K562 (cell line): ENCODE measurements around the gene CCDC27. TPM values are rescaled to one million over a fixed set of nuclear protein-coding genes. Genes with fewer than 3 reads are reported as not detected.

Experiments
- ATAC-seq: fragments of 200-7000 bp; cut with Tn5 transposase; 3 replicates; pipeline ENCODE4 v1.9.1; 2020; ENCODE audit warnings: moderate library complexity
- BruUV-seq: library from RNA; stranded (reverse); fragments of 400-500 nt; replicated peaks from 2 replicates; lab custom pipeline; 2021; lab: Mats Ljungman, UMichigan
- CTCF ChIA-PET: fragments of 300-600 bp; formaldehyde crosslinking; extraction: SDS; loops from one replicate; lab custom pipeline; 2021; ENCODE audit warnings: low intra/inter-chr PET ratio; lab: Yijun Ruan, JAX
- POLR2A ChIA-PET: fragments of 300-600, 350-650 bp; sonication (Branson Sonifier 250); formaldehyde crosslinking; extraction: SDS; loops from one replicate; lab custom pipeline; 2021; ENCODE audit warnings: antibody characterized with exemption, inconsistent platforms; lab: Yijun Ruan, JAX
- DNase-seq, 4 experiments: peaks; one replicate each; pipeline versions ENCODE4 v3.0.0 to v3.0.0-alpha.2; 2011 to 2018; ENCODE audit warnings: low spot score in 3 of 4, mixed read lengths in 3 of 4; ENCODE audit errors: extremely low read depth in 1 of 4
- FAIRE-seq: peaks from 2 replicates; lab custom pipeline; 2011; peaks lifted over from hg19 to GRCh38; lab: Jason Lieb, UNC
- H2AFZ ChIP-seq: 2 replicates; pipeline ENCODE4 v1.6.0; 2011; ENCODE audit warnings: low read depth, low read length, control low read depth, inconsistent platforms
- H3K27ac ChIP-seq: fragments of 200-600 bp; 3 replicates; pipeline ENCODE4 v1.8.0; 2011; ENCODE audit warnings: low read depth, mild to moderate bottlenecking, control low read depth, inconsistent platforms, low read length, moderate library complexity, mixed read lengths; ENCODE audit errors: extremely low read depth
- H3K27me3 ChIP-seq, 2 experiments: fragments of 300-600 bp in 1 of 2; 2 replicates in 1 of 2; 3 replicates in 1 of 2; pipeline versions ENCODE4 v1.6.0 to v1.8.0; 2011; ENCODE audit warnings: inconsistent platforms in 2 of 2, low read length in 2 of 2, mild to moderate bottlenecking in 1 of 2, mixed read lengths in 1 of 2, moderate library complexity in 1 of 2; ENCODE audit not compliant: control insufficient read depth in 2 of 2, insufficient read depth in 2 of 2
- H3K36me3 ChIP-seq: fragments of 300-600 bp; 3 replicates; pipeline ENCODE4 v1.8.0; 2011; ENCODE audit warnings: mild to moderate bottlenecking, low read length, inconsistent platforms; ENCODE audit not compliant: control insufficient read depth, insufficient read depth
- H3K4me1 ChIP-seq, 2 experiments: fragments of 200-600 bp in 1 of 2; replicated peaks in 1 of 2; 2 replicates in 1 of 2; 3 replicates in 1 of 2; pipeline versions ENCODE4 v1.5.1 to v1.8.0; 2011; ENCODE audit warnings: inconsistent platforms in 2 of 2, low read length in 2 of 2, mild to moderate bottlenecking in 1 of 2, mixed read lengths in 1 of 2, moderate library complexity in 1 of 2; ENCODE audit not compliant: control insufficient read depth in 2 of 2, insufficient read depth in 2 of 2
- H3K4me2 ChIP-seq: 2 replicates; pipeline ENCODE4 v1.6.1; 2011; ENCODE audit warnings: low read length, control low read depth, inconsistent platforms, mixed read lengths; ENCODE audit not compliant: insufficient read depth
- H3K4me3 ChIP-seq: fragments of 200-600 bp; sonication (generic), shearing (Covaris generic); 2 replicates; pipeline ENCODE4 v1.5.1; 2016; ENCODE audit warnings: control low read depth, inconsistent platforms
- H3K79me2 ChIP-seq: fragments of 200-600 bp; 3 replicates; pipeline ENCODE4 v1.8.0; 2011; ENCODE audit warnings: low read length, inconsistent platforms; ENCODE audit not compliant: control insufficient read depth, insufficient read depth
- H3K9ac ChIP-seq, 2 experiments: 2 replicates each; pipeline versions ENCODE4 v1.6.0 to v1.6.1; 2011; ENCODE audit warnings: low read depth in 2 of 2, low read length in 2 of 2, control low read depth in 1 of 2, inconsistent platforms in 1 of 2, mild to moderate bottlenecking in 1 of 2, mixed read lengths in 1 of 2; ENCODE audit not compliant: insufficient read depth in 1 of 2
- H3K9me1 ChIP-seq: one replicate; pipeline ENCODE4 v1.6.0; 2011; ENCODE audit warnings: inconsistent platforms, mild to moderate bottlenecking, low read length, moderate library complexity; ENCODE audit not compliant: control insufficient read depth, insufficient read depth
- H3K9me3 ChIP-seq: replicated peaks from 2 replicates; pipeline ENCODE4 v1.5.1; 2011; ENCODE audit warnings: low read depth, low read length, inconsistent platforms; ENCODE audit not compliant: control insufficient read depth, insufficient read depth
- H4K20me1 ChIP-seq: replicated peaks from 2 replicates; pipeline ENCODE4 v1.6.1; 2011; ENCODE audit warnings: low read length, inconsistent platforms, mixed read lengths; ENCODE audit not compliant: control insufficient read depth, insufficient read depth
- GATAD2A ChIP-seq: fragments of 450-650 bp; IDR thresholded peaks from 2 replicates; pipeline ENCODE4 v1.6.1; 2017
- NR0B1 ChIP-seq: fragments of 450-650 bp; IDR thresholded peaks from one replicate; pipeline ENCODE4 v1.6.1; 2018; ENCODE audit warnings: mild to moderate bottlenecking, moderate library complexity; ENCODE audit not compliant: partially characterized antibody
- WGBS: fragments of 100-300 bp; shearing (Covaris generic); methylation state at CpG from one replicate; pipeline ENCODE4 v1.1.6; 2016; ENCODE audit warnings: low coverage, mixed read lengths; ENCODE audit not compliant: insufficient coverage; ENCODE audit errors: missing lambda C conversion rate; 5-methylcytosine and 5-hydroxymethylcytosine counted together
- in situ Hi-C: fragments of 300-500 bp; cut with MboI; formaldehyde crosslinking; loops from 4 replicates; pipeline ENCODE4 v1.15.0; 2018; ENCODE audit warnings: inconsistent platforms, mixed read lengths
- intact Hi-C: fragments of 100-400 bp; cut with micrococcal nuclease; formaldehyde crosslinking; loops from 2 replicates; pipeline ENCODE4 v1.14.2; 2022
- polyA plus RNA-seq, 8 experiments: library from polyadenylated mRNA; depleted of rRNA in 4 of 8; stranded (reverse) in 5 of 8; unstranded in 3 of 8; fragments of >200 nt; fragmentation: Nextera tagmentation in 2 of 8; fragmentation: Illumina TruSeq in 1 of 8; extraction: Ambion mirVana in 2 of 8; extraction: Trizol in 1 of 8; gene quantifications; 2 replicates each; pipeline versions ENCODE4 v1.2.1 to v1.2.3, GENCODE V29; 2011 to 2014; ENCODE audit warnings: inconsistent platforms in 1 of 8, missing spikeins in 1 of 8
- total RNA-seq, 7 experiments: library from RNA; depleted of rRNA in 6 of 7; stranded (reverse); fragments of >200 nt in 6 of 7; fragmentation: Illumina TruSeq in 2 of 7; extraction: Trizol in 2 of 7; gene quantifications; 2 replicates each; pipeline versions ENCODE4 v1.2.1 to v1.2.3, GENCODE V29; 2011 to 2021; ENCODE audit warnings: low replicate concordance in 1 of 7
- TF ChIP-seq, protein P1 (sequence below), 2 experiments: fragments of 200-800 bp in 1 of 2; sonication (Bioruptor generic) in 1 of 2; sonication (generic) in 1 of 2; formaldehyde crosslinking in 1 of 2; IDR thresholded peaks in 1 of 2; conservative IDR thresholded peaks in 1 of 2; 2 replicates each; pipeline versions ENCODE4 v1.5.0 to v1.6.1; 2016 to 2020; ENCODE audit warnings: missing compliant biosample characterization in 1 of 2, missing genetic modification characterization in 1 of 2, missing genetic modification reagents in 1 of 2

Gene CCDC27
- total and polyA plus RNA-seq, 9 of the 15 experiments (the other 6 are each of a cell fraction or from before 2014, with no cell fraction given), result 0.01 to 0.04 TPM; not detected in 7

GRCh38 chr1:3736131-3736561, 16.1 kb upstream of the CCDC27 start:
- ChIA-PET CTCF (no interaction called here), POLR2A (interaction anchor here (1.2 kb wide), 2 partner anchors 9 to 37 kb away, joined by 5 read pairs; no protein-coding TSS in a partner anchor)
- 89% methylated on average over 13 of the region's 13 CpGs for WGBS
- H3K4me2 ChIP-seq, result no peak overlapping the region
- in situ Hi-C loops (no loop called here), intact Hi-C loops (no loop called here)
- DNase-seq (no peak), FAIRE-seq (no peak), ATAC-seq (no peak)
- peaks cover 57% of the 10 kb centered on the region; the same call in 2 of the 3 replicates for H3K36me3 ChIP-seq
- H3K79me2 ChIP-seq, result no peaks in the 10 kb centered on the region
- H3K4me3 ChIP-seq, result no peak overlapping the region
- H3K4me1 ChIP-seq, result peaks cover 0 to 41% of the 10 kb centered on the region in 2 experiments; a peak in 2 of 5 replicates
- H3K27ac ChIP-seq, result no peak overlapping the region
- TF ChIP-seq, protein P1, sequence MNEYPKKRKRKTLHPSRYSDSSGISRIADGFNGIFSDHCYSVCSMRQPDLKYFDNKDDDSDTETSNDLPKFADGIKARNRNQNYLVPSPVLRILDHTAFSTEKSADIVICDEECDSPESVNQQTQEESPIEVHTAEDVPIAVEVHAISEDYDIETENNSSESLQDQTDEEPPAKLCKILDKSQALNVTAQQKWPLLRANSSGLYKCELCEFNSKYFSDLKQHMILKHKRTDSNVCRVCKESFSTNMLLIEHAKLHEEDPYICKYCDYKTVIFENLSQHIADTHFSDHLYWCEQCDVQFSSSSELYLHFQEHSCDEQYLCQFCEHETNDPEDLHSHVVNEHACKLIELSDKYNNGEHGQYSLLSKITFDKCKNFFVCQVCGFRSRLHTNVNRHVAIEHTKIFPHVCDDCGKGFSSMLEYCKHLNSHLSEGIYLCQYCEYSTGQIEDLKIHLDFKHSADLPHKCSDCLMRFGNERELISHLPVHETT (CRISPR knock-in tag; conservative IDR thresholded peaks at IDR 0.05 in 1 of 2, IDR thresholded peaks at IDR 0.05 in 1 of 2), result no peak
- TF ChIP-seq GATAD2A, result no peak
- no peak for TF ChIP-seq NR0B1
- peak overlapping the region in 1 of 2 experiments; percentile 38; a peak in 1 of 4 replicates for H3K9ac ChIP-seq
- no peaks in the 10 kb centered on the region for H3K9me3 ChIP-seq
- H2AFZ ChIP-seq, result no peak overlapping the region
- BruUV-seq, result no TSS peak
- peaks cover 5% of the 10 kb centered on the region for H3K9me1 ChIP-seq
- no peaks in the 10 kb centered on the region for H3K27me3 ChIP-seq
- no peaks in the 10 kb centered on the region; the same call in 1 of the 2 replicates for H4K20me1 ChIP-seq
